ENCODE measurements around the gene NAGA.
"Not testable (repeated sequence)": the region's sequence is repeated elsewhere in the genome, so short reads cannot be mapped to it uniquely, and the experiment has no call there.

Gene NAGA

GRCh38 chr22:42076764-42077485, 6.3 kb upstream of the NAGA start:
- no peak for DNase-seq (ENCODE audit: low read depth in 3 of 3)

GRCh38 chr22:42074846-42075676, 4.4 kb upstream of the NAGA start:
- no peak for DNase-seq (ENCODE audit: low read depth in 3 of 3)

GRCh38 chr22:42074132-42074811, 3.7 kb upstream of the NAGA start, which contains the start of gene PHETA2:
PHETA2 (plus strand) TSS chr22:42074248; CDS start chr22:42077294, 3,046 bp downstream.
- peak in 2 of 3 experiments; percentile 32 to 34 for DNase-seq (ENCODE audit: low read depth in 3 of 3)

GRCh38 chr22:42073621-42074041, 3.0 kb upstream of the NAGA start:
- no peak for DNase-seq (ENCODE audit: low read depth in 3 of 3)

GRCh38 chr22:42072606-42073330, 2.2 kb upstream of the NAGA start:
- no peak for DNase-seq (ENCODE audit: low read depth in 3 of 3)

- DNase-seq (ENCODE audit: low read depth in 3 of 3): not testable (repeated sequence)
Measured at GRCh38 chr22:42071508-42071907, 896 bp upstream of the NAGA start.

- no peak for DNase-seq (ENCODE audit: low read depth in 3 of 3)
Measured at GRCh38 chr22:42069801-42070516, 653 bp downstream of the NAGA start.

GRCh38 chr22:42068291-42068690, 2.3 kb downstream of the NAGA start:
- no peak for DNase-seq (ENCODE audit: low read depth in 3 of 3)

GRCh38 chr22:42067671-42068251, 2.9 kb downstream of the NAGA start:
- DNase-seq (ENCODE audit: low read depth in 3 of 3): no peak

GRCh38 chr22:42066937-42067336, 3.7 kb downstream of the NAGA start:
- no peak for DNase-seq (ENCODE audit: low read depth in 3 of 3)

- DNase-seq (ENCODE audit: low read depth in 3 of 3): no peak
Measured at GRCh38 chr22:42066126-42066761, 4.4 kb downstream of the NAGA start.

GRCh38 chr22:42065438-42066125, 5.0 kb downstream of the NAGA start:
- no peak for DNase-seq (ENCODE audit: low read depth in 3 of 3)

- DNase-seq (ENCODE audit: low read depth in 3 of 3): no peak
Measured at GRCh38 chr22:42064629-42065028, 6.0 kb downstream of the NAGA start.

- DNase-seq (ENCODE audit: low read depth in 3 of 3): no peak
Measured at GRCh38 chr22:42062506-42063170, 8.0 kb downstream of the NAGA start.

GRCh38 chr22:42061041-42061440, 9.6 kb downstream of the NAGA start:
- DNase-seq (ENCODE audit: low read depth in 3 of 3): no peak

GRCh38 chr22:42060489-42060888, 10.1 kb downstream of the NAGA start:
- no peak for DNase-seq (ENCODE audit: low read depth in 3 of 3)

GRCh38 chr22:42056757-42057511, 13.7 kb downstream of the NAGA start:
- no peak for DNase-seq (ENCODE audit: low read depth in 3 of 3)

- no peak for DNase-seq (ENCODE audit: low read depth in 3 of 3)
Measured at GRCh38 chr22:42052765-42053164, 17.8 kb downstream of the NAGA start.

Measured in stimulated activated CD4-positive, alpha-beta T cell treated with anti-CD3 and anti-CD28 coated beads, TNF-alpha, amount 100 ng/mL, for 4 hours (primary cell).